SU-DHL-6 (cell line): ENCODE data around the gene MAPK14.

Experiments
- EZH2phosphoT487 ChIP-seq: fragments of 200-600 bp; sonication (generic), shearing (Covaris generic); conservative IDR thresholded peaks from 2 replicates; pipeline ENCODE4 v1.6.1; 2018; ENCODE audit warnings: mild to moderate bottlenecking, antibody characterized with exemption, low read length, moderate library complexity, mixed read lengths
- TF ChIP-seq, protein P1 (sequence below): fragments of 200-600 bp; sonication (generic); IDR thresholded peaks from one replicate; pipeline ENCODE4 v1.5.1; 2017; ENCODE audit warnings: antibody characterized with exemption, mild to moderate bottlenecking, low read length, moderate library complexity; ENCODE audit not compliant: insufficient read depth, poor library complexity, severe bottlenecking

DNA sequence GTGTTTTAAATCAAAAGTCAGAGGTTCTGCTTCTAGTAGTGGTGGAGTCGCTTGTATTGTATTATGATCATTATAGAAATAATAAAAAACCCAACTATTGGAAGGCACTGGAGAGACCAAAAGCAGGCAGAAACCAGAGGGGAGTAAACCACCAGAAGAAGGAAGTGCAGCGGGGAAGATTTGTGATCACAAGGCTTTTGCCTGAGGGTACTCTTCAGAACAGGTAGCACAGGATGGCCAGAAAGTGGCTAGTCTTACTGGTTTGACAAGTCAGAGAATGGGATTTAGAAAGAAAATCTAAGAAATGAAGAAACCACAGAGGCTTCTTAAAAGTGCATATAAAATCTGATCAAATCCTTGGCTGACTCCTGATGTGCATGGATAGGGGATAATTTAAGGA lies 126.7 kb downstream of the MAPK14 start:
- no peak for TF ChIP-seq EZH2phosphoT487
- TF ChIP-seq, protein P1, sequence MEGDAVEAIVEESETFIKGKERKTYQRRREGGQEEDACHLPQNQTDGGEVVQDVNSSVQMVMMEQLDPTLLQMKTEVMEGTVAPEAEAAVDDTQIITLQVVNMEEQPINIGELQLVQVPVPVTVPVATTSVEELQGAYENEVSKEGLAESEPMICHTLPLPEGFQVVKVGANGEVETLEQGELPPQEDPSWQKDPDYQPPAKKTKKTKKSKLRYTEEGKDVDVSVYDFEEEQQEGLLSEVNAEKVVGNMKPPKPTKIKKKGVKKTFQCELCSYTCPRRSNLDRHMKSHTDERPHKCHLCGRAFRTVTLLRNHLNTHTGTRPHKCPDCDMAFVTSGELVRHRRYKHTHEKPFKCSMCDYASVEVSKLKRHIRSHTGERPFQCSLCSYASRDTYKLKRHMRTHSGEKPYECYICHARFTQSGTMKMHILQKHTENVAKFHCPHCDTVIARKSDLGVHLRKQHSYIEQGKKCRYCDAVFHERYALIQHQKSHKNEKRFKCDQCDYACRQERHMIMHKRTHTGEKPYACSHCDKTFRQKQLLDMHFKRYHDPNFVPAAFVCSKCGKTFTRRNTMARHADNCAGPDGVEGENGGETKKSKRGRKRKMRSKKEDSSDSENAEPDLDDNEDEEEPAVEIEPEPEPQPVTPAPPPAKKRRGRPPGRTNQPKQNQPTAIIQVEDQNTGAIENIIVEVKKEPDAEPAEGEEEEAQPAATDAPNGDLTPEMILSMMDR = no peak
